HG03521 (cell line): ENCODE data around the gene SLTM.
A peak's percentile ranks its signal among the peaks of the same experiment; 100 is the strongest.
"Not testable (repeated sequence)": the region's sequence is repeated elsewhere in the genome, so short reads cannot be mapped to it uniquely, and the experiment has no call there.

Experiments
- ATAC-seq: cut with Tn5 transposase; IDR thresholded peaks from one replicate; pipeline ENCODE4 v1.9.1; 2021; ENCODE audit warnings: mild to moderate bottlenecking, moderate library complexity; ENCODE audit not compliant: unreplicated experiment

Gene SLTM

DNA sequence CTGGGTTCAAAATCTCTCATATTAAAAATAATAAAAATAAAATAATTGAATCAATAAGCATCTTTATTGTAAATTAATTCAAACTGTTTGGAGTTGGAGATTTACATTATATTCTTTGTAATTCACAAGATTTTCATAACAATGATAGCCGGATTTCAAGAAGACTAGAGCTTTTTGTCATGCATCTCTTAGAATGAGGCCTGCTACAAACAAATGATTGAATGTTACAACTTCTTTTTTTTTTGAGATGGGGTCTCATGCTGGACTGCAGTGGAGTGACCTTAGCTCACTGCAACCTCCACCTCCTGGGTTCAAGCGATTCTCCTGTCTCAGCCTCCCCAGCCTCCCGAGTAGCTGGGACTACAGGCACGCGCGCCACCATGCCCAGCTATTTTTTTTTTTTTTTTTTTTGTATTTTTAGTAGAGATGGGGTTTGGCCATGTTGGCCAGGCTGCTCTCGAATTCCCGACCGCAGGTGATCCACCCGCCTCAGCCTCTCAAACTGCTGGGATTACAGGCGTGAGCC lies 3.5 kb downstream of the SLTM start:
- ATAC-seq: no peak

DNA sequence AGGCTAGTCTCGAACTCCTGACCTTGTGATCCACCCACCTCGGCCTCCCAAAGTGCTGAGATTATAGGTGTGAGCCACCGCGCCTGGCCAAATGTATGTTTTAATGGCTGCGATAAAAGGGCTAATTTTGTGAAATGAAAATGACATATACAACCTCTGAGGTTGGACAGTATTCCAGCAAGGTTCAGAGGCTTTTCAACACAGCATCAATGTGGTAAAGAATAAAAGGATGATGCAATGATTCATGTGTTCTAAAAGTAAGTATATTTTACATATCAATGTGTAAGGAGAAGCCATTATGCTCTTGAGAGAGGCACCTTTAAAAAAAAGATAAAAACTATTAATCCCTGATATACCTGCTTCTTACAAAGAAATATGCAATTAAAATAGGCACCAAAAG lies 6.7 kb downstream of the SLTM start:
- ATAC-seq: no peak

DNA sequence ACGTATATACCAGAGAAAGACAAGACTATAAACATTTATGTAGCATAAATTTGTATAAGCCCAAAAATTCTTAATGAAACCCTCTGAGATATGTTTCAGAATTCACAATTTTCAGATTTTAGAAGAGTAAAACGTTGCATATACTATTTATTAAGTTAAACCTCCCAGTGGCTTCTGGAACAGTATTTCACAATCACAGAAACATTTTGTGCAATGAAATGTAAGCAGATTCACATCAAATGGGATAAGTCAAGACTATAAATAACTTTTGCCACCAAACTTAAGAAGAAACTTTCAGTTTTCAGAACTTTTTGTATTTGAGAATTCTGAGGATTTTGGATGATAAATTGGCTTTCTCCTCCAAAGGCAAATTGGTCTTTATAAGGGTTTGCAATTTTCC lies 9.2 kb downstream of the SLTM start:
- ATAC-seq: no peak

DNA sequence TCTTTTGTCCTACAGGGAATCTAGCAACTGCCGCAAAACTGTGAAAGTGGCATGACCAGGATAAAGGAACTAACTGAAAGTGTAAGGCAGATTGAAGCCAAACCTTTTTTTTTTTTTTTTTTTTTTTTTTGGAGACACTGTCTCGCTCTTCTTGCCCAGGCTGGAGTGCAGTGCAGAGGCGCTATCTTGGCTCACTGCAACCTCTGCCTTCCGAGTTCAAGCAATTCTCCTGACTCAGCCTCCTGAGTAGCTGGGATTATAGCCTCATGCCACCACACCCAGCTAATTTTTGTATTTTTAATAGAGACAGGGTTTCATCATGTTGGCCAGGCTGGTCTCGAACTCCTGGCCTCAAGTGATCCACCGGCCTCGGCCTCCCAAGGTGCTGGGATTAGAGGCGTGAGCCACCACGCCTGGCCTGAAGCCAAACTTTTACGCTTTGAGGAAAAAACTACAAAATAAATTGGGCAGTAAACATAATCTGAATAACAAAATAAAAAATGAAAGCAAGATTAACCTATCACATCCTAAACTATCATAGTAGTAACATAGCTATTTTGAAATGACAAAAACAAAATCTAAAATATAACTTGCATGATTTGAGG lies 9.7 kb downstream of the SLTM start:
- ATAC-seq: no peak

DNA sequence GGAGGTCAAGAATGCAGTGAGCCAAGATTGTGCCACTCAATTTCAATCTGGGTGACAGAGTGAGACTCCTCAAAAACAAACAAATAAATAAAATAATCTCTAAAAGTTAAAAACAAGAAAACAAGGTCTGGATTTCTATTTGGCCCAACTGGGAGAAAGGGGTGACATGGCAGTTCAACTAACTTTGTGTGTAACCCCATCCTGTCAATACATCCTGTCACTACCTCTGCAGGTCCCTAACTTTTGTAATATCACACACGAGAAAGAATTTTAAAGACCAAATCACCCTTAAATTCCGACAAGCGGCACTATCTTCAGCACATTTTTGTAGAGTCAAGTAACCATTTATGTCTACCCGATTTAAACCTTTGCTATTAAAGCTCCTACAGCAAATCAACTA lies 10.2 kb downstream of the SLTM start:
- ATAC-seq: no peak

DNA sequence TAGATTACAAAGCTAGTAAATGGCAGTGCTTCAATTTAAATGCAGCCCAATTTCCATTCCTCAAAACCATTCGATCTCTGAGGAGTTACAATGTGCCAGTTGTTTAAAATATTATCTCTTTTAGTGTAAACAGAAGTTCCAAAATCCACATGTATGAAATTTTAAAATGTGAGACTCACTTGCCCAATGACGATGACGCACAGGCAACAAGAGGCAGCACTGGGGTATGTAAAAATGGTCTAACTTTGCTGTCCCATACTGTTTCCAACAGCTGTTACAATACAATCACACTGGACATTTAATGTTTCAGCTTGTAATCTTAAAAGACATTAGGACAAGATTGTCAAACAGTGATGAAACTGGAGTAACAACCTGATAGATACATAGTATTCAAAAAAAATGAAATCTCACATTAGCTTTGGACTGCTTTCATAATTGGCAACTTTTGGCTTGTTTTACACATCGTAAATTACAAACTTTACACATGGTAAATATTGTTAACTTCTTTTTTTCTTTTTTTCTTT lies 12.2 kb downstream of the SLTM start:
- no peak for ATAC-seq

DNA sequence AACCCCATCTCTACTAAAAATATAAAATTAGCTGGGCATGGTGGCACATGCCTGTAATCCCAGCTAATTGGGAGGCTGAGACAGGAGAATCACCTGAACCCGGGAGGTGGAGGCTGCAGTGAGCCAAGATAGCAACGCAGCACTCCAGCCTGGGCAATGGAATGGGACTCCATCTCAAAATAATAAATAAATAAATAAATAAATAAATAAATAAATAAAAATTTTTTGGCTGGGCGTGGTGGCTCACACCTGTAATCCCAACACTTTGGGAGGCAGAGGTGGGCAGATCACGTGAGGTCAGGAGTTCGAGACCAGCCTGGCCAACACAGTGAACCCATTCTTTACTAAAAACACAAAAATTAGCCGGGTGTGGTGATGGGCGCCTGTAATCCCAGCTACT lies 13.0 kb downstream of the SLTM start:
- not testable (repeated sequence) for ATAC-seq

DNA sequence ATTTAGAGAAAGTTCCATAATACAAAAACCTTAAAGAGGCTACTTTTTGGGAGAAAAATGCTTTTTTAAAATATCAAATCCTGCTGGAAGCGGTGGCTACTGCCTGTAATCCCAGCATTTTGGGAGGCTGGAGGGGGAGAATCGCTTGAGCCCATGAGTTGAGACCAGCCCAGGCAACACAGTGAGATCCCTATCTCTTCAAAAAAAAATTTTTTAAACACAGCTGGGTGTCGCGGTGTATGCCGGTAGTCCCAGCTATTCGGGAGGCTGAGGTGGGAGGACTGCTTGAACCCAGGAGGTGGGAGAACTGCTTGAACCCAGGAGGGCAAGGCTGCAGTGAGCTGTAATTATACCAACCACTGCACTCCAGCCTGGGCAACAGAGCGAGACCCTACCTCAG lies 14.2 kb downstream of the SLTM start:
- ATAC-seq: no peak

DNA sequence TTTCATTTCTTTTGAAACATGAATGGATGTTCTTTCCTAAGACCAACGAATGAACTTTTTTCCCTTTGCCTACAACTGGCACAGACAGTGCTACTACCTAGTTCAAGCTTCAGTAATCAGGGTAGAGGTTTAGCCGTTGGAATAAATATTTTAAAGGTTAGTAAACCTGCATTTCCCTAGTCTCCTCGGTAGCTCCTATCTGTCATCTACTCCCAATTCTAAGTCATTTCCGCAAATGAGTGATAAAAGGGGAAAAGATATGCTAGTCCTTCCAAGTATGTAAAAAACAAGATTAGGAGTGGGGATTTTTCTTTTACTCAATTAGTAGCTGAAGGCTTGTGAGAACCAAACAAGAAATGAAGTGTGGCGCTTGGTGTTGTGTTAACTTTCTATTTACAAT lies 15.2 kb downstream of the SLTM start:
- ATAC-seq: no peak

DNA sequence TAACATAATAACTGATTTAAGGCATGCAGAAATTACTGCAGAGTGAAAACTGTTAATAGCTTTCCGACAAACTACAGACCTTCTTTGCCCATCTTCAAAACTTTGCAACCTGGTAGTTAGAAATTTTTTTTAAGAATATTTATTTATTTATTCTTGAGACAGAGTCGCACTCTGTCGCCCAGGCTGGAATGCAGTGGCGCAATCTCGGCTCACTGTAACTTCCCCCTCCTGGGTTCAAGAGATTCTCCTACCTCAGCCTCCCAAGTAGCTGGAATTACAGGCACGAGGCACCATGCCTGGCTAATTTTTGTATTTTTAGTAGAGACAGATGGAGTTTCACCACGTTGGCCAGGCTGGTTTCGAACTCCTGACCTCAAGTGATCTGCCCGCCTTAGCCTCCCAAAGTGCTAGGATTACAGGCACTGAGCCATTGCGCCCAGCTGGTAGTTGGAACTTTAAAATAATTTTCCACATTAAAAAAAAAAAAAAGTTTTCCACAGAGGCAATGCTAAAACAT lies 15.8 kb downstream of the SLTM start:
- ATAC-seq: not testable (repeated sequence)

DNA sequence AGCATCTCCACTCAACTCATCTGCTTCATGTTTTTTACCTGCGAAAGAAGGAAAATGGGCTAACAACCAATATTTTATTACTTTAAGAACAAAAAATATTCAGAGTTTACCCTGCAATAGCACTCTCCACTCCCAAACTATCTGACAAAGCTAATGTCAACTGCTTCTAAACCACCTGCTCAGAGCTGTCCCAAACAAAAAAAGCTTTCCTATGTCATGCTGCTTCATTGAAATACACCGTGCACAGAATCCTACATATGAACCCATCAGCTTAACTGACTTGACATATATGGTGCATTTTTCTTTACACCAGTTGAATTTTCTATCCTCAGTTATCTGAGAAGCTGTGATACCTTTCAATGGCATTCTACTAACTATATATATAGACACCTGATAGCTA lies 16.5 kb downstream of the SLTM start:
- no peak for ATAC-seq

DNA sequence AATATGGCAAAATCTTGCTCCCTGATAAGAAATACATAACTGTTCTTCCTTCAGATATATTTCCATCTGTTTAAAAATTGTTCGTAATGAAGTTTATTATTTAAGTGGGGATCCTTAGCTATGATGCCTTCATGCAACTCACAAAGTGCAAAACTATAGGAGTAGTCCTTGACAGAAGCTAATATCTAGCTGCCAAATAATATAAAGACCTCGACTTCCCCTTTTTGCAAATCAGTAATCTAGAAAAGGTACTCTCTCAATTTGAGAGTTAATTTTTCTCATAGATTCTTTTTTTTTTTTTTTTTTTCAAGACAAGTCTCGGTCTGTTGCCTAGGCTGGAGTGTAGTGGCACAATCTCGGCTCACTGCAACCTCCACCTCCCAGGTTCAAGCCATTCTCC lies 23.0 kb downstream of the SLTM start:
- ATAC-seq: no peak

DNA sequence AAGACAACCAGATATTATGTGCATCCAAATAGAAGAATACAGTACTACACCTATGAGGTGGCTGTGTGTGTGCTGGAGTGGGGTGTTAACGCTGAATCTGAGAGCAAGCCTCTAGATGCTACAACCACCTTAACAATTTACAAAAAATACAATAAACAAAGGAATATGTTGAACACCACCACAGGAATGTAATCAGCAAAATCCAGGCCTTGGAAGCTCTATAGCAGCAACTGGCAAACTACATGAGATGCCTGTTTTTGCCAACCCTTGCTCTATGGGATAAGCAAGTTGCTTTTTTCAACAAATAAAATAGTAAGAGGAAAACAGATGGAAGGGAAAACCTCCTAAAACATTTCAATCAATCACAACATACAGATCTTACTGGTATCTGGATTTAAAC lies 23.9 kb downstream of the SLTM start:
- ATAC-seq: no peak

DNA sequence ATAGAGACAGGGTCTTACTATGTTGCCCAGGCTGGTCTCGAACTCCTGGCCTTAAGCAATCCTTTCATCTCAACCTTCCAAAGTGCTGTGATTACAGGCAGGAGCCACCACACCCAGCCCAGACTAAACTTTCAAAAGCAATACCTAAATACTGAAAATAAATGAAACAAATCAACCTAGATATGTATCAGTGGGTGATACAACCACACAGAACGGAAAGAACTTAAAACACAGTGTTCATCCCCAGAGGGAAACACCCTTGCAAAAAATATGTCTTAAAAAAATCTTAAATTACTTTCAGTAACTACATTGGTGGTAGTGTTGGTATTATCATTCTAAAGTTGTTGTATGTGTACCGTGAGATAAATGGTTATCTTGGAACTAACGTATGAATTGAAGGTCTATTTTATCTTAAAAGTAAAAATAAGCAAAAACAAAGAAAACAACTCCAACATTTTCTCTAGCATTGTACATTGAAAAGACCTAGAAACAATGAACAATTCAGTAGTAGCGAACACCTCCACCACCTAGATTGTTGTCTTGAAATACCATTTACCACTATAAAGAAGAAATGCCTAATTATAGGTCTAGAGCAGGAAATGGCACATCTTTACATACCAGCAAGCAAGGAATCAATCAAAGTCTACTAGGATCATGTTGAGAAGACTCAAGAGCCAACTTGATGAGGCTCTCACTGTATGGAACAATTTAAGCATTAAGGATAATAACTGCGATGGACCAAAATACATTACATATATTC lies 24.7 kb downstream of the SLTM start:
- no peak for ATAC-seq

DNA sequence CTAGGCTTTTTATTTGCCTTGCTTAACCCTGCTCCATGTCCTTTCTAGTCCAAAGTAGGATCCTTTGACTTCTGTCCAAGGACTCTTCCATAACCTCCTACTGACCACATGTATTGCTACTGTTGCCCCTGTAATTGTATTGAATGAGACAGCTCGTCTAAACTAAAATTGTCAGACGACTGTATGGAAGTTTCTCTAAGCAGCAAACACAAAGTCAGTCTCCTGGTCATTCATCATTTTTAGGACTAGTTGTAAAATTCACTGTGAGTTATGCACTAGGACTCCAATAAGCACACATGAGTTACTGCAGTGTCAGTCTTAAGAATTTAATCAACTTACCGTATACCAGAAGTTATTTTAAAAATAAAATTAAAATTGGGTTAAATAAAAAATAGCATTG lies 32.8 kb downstream of the SLTM start:
- ATAC-seq: no peak

DNA sequence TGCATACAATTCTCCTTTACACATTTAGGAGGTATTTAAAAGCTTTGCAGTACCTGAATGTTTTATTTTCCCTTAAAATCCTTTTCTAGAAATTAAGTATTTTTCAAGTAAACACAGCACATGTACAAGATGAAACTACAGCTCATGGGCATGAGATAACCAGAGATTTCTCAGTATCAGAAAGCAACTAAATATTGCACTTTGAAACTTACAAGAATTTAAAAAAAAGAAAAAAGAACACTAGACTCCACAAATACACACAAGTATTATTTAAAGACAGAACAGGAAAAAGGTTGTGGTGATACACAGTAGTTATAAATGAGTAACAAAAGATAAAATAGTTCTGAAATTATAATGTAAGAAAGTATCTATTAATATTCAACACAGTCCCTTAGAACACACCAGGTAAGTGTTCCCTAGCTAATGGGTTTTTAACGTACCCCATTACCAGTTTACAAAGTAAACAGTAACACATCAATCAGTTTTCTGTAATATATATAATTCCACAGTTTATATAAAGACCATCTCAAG lies 35.3 kb downstream of the SLTM start:
- no peak for ATAC-seq

DNA sequence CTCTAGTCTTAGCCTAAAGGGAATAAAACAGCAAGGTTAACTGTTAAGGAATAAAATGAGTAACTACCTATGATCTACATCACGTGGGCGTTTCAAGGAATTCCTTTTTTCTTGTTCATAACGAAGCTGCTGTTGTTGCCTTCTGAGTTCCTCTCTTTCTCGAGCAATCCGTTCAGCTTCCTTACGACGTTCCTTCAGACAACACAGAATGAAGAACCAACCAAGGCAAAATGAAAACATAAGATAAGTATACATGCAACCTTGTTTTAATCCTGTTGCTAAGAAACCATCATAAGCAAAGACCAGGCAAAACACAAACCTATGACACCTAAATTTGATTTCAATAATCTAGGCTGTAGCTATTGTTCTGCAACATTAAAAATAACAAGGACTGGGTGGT lies 44.1 kb downstream of the SLTM start:
- no peak for ATAC-seq

DNA sequence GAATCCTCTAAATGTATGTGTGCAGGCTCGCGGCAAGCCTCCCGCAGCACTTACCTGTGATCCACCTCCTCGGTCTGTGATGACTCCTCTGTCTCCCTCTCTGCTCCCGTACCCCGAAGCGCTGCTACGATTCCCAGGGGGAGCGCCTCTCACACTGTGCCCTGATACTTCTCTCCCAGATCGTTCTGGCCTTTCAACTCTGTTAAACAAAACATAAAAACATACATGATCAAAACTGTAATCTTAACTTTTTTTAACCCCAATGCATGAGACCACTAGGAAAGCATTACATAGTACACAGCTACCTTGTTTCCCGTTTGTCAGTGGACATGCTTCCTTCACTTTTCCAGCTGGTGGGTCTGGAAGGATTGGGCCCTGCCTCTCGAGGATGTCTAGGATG lies 46.6 kb downstream of the SLTM start:
- ATAC-seq: no peak

DNA sequence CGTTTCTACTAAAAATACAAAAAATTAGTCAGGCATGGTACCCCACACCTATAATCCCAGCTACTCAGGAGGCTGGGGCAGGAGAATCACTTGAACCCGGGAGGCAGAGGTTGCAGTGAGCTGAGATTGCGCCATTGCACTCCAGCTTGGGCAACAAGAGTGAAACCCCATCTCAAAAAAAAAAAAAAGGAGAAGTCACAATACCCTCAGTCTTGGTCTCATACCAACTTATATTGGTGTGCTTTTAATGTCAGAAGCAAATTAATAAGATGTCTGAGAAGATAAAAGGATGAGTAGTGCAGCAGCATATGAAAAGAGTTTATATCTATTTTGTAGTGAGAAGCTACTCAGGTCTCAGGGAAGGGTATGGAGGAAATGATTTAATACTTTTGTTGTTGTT lies 49.6 kb downstream of the SLTM start:
- ATAC-seq: not testable (repeated sequence)

DNA sequence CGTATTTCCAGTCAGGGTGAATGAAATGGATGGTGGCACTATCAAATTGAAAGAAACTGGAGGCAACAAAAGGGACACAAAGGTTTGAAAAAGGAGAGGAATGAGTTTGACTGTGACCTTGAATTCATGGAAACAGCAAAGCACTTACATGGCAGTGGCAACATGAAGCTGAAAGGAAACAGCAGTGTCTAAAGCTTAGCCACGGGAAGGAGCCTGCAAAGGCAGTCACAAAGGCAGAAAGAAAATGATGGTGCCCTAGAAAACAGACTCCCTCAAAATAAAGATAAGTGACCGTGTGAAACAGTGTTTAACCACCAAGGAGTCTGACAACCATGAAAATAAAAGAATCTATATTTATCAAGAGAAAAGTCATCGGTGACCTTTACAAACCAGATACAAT lies 51.2 kb downstream of the SLTM start:
- no peak for ATAC-seq

DNA sequence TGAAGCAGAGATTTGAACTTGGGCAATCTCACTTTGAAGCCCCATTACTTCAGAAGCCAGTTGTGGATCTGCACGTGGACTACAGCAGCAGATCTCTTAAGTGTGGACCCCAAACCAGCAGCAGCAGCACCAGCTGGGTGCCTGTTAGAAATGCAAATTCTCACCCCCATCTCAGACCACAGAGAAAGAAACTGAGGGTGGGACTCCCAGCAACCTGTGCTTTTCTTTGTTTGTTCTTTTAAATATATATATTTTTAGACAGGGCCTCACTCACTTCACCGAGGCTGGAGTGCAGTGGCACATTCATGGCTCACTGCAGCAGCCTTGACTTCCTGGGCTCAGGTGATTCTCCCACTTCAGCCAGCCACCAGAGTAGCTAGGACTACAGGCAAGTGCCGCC lies 53.2 kb downstream of the SLTM start:
- peak; percentile 41 for ATAC-seq
